Measurements from ENCODE around the gene GSTK1. TPM values are rescaled to one million over a fixed set of nuclear protein-coding genes. Genes with fewer than 3 reads are reported as not detected.

The GSTK1 gene
- total and polyA plus RNA-seq, 2 donors (not counting 1 experiment from before 2014, with no cell fraction given) = 181 to 315 TPM

GRCh38 chr7:143283381-143283780 lies 20.1 kb downstream of the GSTK1 start:
- WGBS (ENCODE audit: insufficient coverage) = 91% methylated on average over 4 of the region's 4 CpGs
- Histone ChIP-seq H3K36me3 (replicated peaks in 1 of 2; ENCODE audit: control extremely low read depth in 1 of 2, control insufficient read depth in 1 of 2, extremely low read depth in 1 of 2, insufficient read depth in 2 of 2, low read length in 1 of 2) (no peaks in the 10 kb centered on the region), H4K20me1 (ENCODE audit: control insufficient read depth, insufficient read depth, low read length, poor library complexity, severe bottlenecking) (peaks cover 2% of the 10 kb centered on the region), H3K79me2 (ENCODE audit: control insufficient read depth, insufficient read depth, low read length) (peaks cover 1% of the 10 kb centered on the region), H3K27me3 (replicated peaks in 1 of 4; ENCODE audit: control extremely low read depth in 1 of 4, control insufficient read depth in 3 of 4, insufficient read depth in 4 of 4, low read length in 3 of 4) (no peaks in the 10 kb centered on the region), H3K9me3 (ENCODE audit: control extremely low read depth in 1 of 3, control insufficient read depth in 2 of 3, insufficient read depth in 1 of 3, low read length in 2 of 3) (peaks cover 0 to 6% (median 0%) of the 10 kb centered on the region in 3 donors), H3K4me1 (ENCODE audit: control insufficient read depth in 2 of 2, insufficient read depth in 2 of 2, low read length in 2 of 2) (peaks cover 26 to 33% of the 10 kb centered on the region in 2 donors), H3K27ac (ENCODE audit: low read length in 2 of 2) (peak overlapping the region; percentile 45 to 65), H2AFZ (ENCODE audit: insufficient read depth, low read depth, low read length, poor library complexity, severe bottlenecking) (peak overlapping the region; percentile 61), H3K9ac (ENCODE audit: low read length) (peak overlapping the region; percentile 17), H3K4me2 (replicated peaks; ENCODE audit: low read depth, low read length, poor library complexity, severe bottlenecking) (peak overlapping the region; percentile 66), H3K4me3 (ENCODE audit: control extremely low read depth in 1 of 5, extremely low read depth in 1 of 5, insufficient read depth in 1 of 5, low read depth in 2 of 5, low read length in 4 of 5) (peak overlapping the region in 3 of 5 experiments; percentile 3 to 17 (median 12))
- no peaks in the 10 kb centered on the region for H3K9me3 Mint-ChIP-seq (ENCODE audit: insufficient read depth)
- H3K4me1 Mint-ChIP-seq = peaks cover 49% of the 10 kb centered on the region
- intact Hi-C loops (cut with micrococcal nuclease) = no loop called here
- peak; percentile 51 for DNase-seq
- ChIA-PET CTCF (interaction anchor here (0.8 to 1.8 kb wide), 3 partner anchors 16 to 43 kb away, joined by 3 to 7 read pairs (median 3); no protein-coding TSS in a partner anchor), POLR2A (no interaction called here)
- no peaks in the 10 kb centered on the region for H3K27me3 Mint-ChIP-seq
- H3K4me3 Mint-ChIP-seq = peak overlapping the region; percentile 66
- ATAC-seq (ENCODE audit: low read depth) = no peak
- H3K27ac Mint-ChIP-seq = peak overlapping the region; percentile 82
- TF ChIP-seq, protein P1, sequence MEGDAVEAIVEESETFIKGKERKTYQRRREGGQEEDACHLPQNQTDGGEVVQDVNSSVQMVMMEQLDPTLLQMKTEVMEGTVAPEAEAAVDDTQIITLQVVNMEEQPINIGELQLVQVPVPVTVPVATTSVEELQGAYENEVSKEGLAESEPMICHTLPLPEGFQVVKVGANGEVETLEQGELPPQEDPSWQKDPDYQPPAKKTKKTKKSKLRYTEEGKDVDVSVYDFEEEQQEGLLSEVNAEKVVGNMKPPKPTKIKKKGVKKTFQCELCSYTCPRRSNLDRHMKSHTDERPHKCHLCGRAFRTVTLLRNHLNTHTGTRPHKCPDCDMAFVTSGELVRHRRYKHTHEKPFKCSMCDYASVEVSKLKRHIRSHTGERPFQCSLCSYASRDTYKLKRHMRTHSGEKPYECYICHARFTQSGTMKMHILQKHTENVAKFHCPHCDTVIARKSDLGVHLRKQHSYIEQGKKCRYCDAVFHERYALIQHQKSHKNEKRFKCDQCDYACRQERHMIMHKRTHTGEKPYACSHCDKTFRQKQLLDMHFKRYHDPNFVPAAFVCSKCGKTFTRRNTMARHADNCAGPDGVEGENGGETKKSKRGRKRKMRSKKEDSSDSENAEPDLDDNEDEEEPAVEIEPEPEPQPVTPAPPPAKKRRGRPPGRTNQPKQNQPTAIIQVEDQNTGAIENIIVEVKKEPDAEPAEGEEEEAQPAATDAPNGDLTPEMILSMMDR (IDR thresholded peaks at IDR 0.05) = no peak
- no peak for TF ChIP-seq EZH2 (IDR thresholded peaks at IDR 0.05; ENCODE audit: borderline replicate concordance, insufficient read depth, low read depth, low read length, poor library complexity, severe bottlenecking)

Data from B cell (primary cell).